CD4-positive, alpha-beta T cell treated with Interleukin-2 at 100 ng/mL for 4 hours (primary cell): Measurements from ENCODE around the gene PDGFB.

Experiments
- DNase-seq: peaks from one replicate; pipeline ENCODE4 v3.0.0-alpha.2; 2020; ENCODE audit warnings: low spot score

PDGFB gene

DNA sequence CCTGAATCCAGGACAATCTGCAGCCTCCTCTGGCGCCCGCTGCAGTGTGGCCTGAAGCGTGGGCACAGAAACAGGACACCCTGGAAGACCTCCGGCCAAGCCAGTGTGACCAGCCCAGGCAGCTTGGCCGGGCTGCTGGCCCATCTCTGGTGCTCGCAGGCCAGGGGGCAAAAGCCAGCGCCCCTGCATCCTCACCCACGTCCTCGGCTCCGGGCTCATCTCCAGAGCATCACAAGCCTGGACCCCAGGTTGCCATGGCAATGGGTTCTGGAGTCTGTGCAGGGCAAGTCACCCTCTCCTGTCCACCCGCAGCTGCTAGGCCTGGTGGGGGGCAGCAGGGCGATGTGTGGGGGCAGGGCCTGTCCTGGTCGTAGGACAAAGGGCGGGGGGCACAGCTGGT, 9.3 kb upstream of the PDGFB start:
- DNase-seq: no peak

DNA sequence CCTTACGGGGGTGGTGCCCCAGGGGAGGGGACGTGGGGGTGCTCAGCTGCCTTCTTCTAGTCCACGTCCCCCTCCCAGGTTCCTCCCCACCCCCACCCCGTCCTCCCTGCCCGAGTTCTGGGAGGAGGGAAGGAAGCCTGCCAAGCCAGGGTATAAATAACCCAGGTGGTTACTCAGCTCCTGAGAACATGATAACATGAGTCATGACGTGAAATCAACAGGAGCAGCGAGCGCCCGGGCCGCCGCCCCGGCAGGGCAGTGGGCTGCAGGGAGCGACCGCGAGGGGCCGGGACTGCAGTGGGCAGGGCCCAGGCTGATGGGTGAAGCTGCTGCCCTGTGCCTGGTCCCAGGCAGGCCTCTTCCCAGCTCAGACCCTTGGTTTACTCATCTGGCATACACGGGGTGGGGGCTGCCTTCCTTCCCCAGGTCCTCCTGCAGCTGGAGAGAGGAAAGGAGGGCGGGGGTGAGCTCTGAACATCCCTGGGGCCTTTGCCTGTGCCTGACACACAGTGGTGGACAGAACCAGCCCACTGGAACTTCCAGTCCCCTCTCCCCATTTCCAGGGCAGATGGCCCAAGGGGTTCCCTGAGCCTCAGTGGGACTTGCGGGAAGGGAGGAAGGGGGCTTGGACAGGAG, 8.8 kb upstream of the PDGFB start:
- peak; percentile 41 for DNase-seq

DNA sequence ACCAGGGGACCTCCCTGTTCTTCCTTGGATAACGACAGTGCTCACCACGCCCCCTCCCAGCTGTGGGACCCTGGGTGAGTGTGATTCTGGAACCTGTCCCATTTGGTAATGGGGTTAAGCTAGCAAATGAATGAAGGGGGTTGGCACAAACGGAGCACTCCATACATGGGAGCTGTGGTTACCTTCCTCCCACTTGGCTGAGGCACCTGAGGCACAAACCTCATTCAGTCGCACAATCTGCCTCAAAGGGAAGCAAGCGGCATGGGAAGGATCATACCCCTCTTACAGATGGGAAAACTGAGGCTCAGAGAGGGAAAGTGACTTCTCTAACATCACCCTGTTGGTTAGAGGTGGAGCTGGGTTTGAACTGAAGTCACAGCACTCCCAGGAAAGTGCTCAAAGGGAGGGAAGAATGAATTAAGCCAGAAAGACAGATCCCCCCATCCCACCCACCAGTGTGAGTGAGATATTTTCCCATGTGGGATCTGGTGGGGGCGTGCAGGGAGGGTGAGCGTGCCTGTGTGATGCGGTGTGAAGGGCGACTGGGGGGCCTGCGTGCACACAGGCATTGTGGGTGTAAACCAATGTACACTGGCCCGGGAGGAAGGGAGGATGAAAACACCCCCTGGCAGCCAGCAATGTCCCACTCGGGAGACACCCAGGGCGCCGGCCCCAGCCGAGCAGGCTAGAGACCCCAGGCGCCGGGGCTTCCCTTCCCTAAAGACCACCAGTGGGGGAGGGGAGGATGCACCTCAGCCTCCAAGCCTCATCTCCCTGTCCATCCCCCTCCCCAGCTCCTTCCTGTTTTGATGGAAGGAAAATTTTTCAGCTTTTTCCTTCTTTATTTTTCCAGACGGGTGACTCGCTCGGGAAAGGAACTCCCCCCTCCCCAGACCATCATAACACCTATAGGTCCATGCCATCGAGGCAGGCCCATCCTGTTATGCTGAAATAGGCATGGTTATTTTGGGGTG, 8.0 kb upstream of the PDGFB start:
- no peak for DNase-seq

DNA sequence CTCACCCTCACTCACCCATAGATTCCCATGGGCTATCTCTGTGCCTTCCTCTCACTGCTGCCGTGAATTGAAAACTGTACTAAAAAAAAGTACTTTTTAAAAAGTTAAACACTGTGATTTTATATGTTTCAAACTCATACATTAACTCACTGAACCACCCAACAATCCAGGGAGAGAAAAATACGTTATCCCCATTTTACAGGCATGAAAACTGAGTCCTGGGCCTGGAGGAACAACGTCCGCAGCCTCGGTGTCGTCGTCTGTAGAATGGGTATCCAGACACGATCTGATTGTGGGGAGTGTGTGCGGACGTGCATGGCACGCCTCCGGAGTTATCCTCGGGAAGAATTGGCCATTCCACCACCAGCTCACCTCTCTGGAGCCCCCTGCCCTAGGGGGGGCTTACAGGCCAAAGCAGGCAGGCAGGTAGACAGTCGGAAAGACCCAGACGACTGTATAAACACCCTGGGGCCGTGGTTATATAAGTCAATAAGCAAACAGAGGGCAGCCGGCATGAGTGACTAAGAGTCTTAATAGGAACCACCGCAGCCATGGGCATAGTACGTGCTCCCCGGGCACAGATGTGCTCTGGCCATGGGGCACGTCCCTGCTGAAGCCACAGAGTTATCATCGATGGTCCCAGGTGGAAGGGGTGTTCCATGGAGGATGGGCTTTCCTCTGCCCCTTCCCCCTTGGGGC, 7.1 kb upstream of the PDGFB start:
- no peak for DNase-seq

DNA sequence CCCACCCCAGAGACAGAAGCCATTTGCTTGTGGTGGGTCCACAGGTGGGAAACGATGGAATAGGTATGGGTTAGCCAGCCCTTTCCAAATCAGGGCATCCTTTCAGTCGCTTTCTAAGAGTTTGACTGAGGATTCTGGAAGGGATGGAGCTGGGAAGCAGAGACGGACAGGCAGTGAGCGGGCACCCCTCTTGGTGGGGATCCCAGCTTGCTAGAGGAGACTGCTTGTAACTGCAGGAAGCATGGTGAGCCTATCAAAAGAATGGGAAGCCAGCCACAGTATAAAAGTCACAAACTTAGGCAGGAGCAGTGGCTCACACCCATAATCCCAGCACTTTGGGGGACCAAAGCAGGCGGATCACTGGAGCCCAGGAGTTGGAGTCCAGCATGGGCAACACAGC, 6.1 kb upstream of the PDGFB start:
- DNase-seq: no peak

DNA sequence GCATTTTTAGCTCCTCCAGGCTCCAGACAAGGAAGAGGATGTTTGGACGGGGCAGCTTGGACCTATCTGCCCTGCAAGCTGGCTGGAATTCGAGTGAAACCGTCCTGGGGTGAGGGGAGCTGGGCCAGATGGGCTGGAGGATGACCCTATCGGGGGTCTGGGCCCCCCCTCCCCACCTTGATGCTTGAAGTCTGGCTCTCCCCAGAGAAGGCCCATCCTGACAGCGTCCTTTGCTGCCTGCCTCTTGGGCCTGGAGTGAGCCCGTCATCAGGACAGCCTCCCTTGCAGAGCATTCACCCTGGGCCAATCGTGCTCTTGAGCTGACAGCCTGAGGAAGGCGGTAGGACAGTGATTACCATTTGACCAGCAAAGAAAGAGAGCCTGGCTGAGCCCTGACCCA, 5.3 kb upstream of the PDGFB start:
- DNase-seq: no peak

DNA sequence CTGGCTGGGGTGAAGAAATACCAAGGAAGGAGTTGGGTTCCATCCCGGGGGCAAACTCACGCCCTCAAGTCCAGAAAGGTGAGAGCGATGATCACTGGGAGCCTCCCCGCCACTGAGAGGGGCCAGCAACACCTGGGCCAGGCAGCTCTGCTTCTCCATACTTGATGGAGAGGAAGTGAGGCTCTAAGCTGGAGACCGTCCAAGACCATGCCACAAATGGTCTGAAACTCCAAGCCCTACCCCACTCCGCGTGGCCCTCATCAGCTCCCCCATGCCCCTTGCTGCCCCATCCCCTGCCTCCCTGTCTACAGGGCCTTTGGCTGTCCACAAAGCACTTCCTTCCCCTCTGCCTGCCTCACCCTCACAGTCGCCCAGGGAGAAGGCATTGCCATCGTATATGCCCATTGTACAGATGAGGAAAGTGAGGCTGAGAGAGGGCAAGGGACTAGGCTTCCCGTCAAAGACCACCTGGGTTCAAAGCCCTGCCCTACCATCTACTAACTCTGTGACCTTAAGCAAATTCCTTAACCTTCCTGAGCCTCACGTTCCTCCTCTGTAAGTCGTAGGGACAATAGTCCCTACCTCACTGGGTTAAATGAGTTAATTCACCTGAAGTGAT, 4.4 kb upstream of the PDGFB start:
- no peak for DNase-seq

DNA sequence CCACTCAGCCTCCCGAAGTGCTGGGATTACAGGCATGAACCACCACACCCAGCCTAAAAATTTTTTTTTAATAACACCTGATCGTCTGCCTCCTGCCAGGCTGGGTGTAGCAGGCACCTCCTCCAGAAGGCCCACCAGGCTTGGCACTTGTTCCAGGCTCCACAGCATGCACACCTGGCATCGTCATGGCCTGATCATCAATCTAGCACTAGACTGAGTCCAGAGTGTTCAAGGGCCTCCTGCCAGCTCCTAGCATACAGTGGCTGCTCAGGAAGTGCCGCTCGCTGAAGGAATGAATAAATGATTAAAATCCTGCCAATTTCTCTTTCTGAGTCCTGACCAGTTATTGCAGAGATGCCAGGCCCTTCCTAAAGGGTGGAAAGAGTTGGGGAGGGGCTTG, 3.5 kb upstream of the PDGFB start:
- DNase-seq: no peak

DNA sequence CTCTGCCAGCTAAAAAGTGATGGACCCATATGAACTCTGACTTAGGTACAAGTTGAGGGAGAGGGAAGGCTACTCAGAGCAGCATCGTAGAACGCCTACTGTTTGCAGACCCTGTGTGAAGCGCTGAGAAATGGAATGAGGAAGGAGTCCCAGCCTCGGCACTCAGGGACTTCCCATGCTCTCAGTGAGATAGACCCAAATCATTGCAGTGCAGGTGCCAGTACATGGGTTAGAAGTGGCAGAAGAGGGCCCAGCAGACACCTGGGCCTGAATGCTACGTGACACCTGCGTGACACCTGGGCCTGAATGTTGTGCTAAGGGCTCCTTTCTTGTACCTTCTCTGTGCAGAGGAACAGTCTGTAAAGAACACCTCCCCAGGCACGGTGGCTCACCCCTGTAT, 2.6 kb upstream of the PDGFB start:
- DNase-seq: no peak

DNA sequence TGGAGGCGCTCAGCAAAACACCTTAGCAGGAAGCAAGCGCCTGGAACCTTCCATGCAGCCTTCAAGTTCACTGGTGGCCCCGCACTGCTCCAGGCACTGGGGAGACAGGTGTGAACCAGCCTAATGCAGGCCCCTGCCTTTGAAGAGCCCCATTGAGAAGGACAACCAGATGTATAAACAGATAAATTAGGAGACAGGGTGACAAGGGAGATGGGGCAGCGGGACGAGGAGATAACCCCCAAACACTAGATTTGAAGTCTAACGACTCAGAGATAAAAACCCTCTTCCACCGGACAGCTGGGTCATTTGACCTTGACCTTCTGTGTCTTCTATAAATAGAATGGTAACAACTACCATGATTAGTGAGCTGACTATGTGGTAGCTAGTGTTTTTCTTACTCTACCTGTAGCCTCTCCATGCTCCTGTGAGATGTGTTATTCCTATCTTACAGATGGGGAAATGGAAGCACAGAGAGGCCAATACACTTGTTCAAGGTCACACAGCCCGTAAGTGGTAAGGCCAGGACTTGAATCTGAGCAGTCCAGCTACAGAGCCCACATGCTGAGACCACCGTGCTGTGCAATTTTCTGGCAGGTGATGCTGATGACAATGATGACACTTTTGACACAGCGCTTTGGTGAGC, 2.0 kb upstream of the PDGFB start:
- no peak for DNase-seq

DNA sequence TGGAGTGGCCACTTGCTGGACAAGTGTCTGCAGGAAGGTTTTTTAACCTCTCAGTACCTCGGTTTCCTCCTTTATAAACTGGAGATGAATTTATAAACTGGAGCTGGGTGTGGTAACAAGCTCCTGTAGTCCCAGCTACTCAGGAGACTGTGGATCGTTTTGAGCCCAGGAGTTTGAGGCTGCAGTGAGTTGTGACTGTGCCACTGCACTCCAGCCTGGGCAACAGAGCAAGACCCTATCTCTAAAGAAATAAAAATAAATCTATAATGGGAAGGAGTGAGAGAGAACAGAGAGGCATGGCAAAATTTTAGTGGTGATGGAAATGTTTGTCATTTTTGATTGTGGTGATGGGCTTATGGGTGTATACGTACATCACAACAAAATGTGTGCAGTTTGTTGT, 1.4 kb upstream of the PDGFB start:
- DNase-seq: no peak

DNA sequence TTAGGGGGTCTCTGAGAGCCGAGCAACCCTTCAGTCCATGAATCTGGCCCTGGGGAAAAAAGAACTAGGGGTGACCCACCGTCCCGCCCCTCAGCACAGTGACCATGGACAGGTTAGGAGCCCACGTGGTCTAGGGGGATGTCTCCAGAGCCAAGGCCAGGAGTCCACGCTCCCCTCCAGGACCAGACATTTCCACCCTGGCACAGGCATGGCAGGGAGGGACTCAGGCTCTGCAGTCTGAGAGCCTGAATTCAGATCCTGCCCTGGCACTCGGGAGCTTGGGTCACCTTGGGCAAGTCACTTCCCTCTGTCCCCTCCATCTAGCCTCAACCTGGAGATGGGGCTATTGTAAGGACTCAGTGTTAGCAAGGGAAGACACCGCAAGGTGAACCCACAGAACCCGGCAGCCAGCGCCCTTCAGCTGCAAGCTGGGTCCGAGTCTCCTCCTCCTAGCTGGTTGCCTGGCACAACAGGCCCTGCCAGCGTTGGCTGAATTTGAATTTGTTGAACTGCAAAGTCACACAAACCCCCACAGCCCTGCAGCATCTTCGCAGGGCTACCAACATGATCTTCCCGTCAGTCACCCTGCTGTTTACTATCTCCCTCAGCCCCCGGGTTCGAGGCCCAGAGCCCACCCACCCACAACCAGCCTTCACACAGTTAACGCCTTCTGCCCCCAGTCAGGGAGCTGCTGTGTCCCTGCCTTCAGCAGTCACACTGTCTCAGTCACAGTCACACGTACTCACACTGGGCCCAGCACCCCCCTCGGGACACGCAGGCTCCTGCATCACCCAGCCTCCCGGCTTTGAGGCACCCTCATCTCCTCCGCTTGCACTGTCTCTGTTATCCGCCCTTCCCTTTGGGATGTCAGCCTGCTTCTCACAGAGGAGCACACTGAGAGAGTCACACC, 603 bp upstream of the PDGFB start:
- DNase-seq: no peak

DNA sequence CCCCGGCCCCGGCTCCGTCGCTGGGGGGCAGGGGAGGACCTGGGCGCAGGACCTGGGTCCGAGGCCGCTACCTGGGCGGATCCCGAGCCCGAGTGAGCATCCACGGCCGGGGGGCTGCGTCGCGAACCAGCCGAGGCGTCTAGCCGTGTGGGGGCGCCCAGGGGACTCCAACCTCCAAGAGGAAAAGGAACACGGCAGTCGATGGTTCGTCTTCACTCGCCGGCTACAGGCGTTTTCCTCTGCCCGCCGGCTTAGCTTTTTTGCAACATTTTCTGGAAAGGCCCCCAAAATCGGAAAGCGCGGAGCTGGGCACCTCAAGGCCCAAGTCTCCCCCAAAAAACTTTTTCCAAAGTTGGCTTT, 666 bp downstream of the PDGFB start:
- no peak for DNase-seq

DNA sequence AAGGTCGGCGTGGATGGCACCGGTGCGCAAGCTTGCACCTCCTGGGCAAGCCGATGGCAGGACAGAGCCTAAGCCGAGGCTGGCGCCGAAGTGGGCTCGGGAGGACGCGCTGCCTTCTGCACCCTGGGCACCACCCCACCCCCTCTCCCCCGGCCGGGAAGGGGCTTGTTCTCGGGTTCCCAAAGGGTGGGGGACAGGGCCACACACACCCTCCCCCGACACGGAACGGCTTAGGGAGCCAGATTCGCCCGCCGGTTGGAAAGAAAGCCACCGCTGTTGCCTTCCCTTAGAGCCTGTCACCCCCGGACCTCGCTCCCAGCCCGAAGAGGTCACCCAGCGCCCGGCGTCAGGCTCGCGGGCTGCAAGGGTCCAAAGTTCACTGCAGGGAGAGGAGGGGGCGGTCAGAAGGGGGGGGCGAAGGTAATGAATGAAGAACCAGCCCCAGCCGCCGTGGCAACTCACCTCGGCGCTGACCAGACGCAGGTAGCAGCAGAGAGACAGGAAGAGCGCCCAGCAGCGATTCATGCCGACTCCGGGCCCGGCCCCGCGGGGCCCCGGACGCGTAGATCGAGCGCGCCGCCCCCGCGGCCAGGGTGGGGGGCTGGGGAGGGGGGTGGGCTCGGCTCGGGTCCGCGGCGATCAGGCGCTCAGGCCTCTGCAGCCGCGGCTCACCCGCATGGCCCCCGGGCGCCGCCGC, 1.2 kb downstream of the PDGFB start:
- no peak for DNase-seq

DNA sequence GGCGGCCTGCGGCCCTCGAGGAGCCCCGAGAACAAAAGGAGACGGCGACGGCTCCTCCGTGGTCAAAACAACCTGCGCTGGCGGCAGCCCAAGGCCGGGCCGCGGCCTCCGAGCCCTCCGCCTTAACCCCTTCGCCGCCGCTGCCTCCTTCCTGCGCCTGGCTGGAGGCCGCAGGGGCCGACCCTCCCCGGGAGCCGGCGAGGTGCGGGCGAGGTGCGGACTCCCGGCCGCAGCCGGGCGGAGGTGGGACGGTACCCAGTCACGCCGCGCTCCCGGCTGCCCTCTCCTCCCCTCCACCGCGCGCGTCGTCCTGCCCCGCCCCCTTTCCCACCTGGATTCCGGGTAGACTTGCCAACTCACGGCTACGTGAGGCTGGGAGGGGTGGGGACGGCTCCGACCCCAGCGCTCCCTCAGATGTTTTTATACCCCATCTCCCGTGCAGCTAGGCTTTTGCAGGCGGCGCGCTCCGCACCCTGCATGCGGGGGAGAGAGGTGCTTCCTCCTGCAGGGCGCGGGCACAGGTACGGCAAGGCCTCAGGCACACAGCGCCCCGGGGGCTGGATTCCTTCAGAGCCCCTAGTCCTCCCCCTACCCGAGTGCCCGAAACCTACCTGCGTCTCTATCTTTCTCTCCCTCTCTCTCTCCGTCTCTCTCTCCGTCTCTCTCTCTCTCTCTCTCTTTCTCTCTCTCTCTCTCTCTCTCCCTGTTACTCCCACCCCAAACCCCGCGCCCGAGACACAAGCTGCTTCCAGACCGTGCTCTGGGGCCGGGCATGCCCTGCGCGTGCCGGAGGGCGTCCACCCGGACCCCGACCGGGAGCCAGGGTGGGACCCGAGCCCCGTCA, 2.0 kb downstream of the PDGFB start:
- peak; percentile 40 for DNase-seq

DNA sequence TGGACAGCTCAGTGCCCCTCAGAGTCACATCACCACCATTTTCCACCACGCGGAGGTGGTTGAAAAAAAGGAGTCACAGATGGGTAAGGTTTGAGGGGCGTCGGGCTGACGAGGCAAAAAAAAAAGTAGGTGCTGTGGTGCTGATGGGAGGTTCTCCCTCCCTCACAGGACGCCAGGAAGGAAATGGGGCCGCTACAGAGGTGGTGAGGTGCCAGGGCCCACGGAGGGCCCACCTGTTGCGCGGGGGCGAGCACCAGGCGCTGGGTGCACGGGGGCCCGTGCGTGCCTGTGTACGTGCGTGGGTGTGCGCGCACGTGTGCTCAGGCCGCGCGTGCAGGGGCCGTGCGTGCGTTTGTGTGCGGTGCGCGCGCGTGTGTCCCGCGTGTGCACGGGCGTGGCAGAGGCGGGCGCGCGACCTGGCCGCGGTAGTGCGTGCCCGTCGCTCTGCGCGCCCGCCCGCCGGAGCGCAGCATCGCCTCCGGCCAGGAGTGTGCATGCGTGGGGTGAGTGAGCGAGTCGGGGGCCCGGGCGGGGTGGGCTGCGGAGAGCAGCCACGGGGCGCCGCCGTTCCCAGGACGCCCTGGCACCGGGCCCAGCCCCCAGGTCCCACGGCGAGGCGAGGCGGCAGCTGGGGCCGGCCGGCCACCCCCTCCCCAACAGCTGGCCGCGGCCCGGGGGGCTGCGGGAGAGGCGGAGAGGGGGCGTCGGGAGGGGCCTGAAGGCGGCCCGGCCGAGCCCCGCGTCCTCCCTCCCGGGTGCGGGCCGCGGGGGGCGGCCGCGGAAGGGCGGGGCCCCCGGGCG, 2.8 kb downstream of the PDGFB start:
- DNase-seq: peak; percentile 55

DNA sequence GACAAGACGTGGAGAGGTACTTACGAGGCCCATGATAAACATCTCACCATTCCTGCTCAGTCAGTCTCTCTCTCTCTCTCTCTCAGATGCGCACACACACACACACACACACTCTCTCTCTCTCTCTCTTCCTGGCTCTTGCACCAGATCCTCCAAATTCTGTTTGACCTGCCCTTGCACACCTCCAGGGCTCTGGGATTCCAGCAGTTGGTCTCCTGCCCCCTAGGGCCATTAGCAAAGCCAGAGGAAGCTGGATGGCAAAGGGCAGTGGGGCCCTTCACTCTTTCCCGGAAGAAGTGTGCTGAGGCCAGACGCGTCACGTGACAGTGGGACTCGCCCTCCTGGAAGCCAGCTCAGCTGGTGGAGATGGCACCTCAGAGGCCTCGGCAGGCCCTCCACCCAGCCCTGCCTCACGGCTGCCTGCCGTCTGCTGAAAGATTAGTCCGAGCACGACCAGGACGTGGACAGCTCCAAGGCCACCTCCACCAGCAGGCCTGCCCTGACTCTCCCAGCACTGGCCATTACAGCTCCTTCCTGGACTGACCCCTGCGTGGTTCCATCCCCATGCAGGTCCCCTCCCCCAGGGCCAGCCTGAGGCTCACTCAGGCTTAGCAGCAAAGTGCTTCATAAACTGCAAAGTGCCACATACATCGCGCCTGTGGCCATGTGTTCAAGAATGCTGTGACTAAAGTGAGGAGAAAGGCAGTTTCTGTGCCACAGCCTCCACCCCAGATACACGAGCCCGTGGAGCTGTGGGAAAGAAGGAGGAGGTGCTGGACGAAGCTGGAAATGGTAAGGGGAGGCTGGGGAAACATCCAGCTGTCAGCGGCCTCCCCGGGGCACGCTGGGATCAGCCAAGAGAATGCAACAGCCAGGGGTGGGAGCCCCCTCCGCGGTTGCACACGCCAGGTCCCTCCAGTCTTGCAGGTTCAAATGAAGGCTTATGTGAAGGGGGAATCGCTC, 3.7 kb downstream of the PDGFB start:
- DNase-seq: peak; percentile 57
